SK-N-SH (cell line): ENCODE data around the gene ADRB2. TPM values are rescaled to one million over a fixed set of nuclear protein-coding genes. Genes with fewer than 3 reads are reported as not detected.

ENCODE experiments used
- CTCF ChIA-PET: fragments of 300-600, 350-600 bp; formaldehyde crosslinking; extraction: SDS; loops from one replicate; lab custom pipeline; 2021; lab: Yijun Ruan, JAX
- POLR2A ChIA-PET: fragments of 350-600 bp; sonication (Branson Sonifier 250); formaldehyde crosslinking; extraction: SDS; loops from one replicate; lab custom pipeline; 2020; ENCODE audit warnings: antibody characterized with exemption, inconsistent platforms; lab: Yijun Ruan, JAX
- DNase-seq: peaks from one replicate; pipeline ENCODE4 v3.0.0; 2012
- H2AFZ ChIP-seq: fragments of 200-600 bp; sonication (generic); 2 replicates; pipeline ENCODE4 v1.8.1; 2016; ENCODE audit warnings: antibody characterized with exemption, mild to moderate bottlenecking, low read depth
- H3F3A ChIP-seq: fragments of 200-600 bp; sonication (generic); replicated peaks from 2 replicates; pipeline ENCODE3; 2016; ENCODE audit warnings: antibody characterized with exemption, mild to moderate bottlenecking; ENCODE audit not compliant: insufficient read depth
- H3K27ac ChIP-seq, 2 experiments: fragments of 200-500 bp in 1 of 2; fragments of 200-600 bp in 1 of 2; sonication (Bioruptor generic) in 1 of 2; sonication (generic), shearing (Covaris generic) in 1 of 2; 2 replicates each; pipeline versions ENCODE4 v1.5.1 to v1.6.1; 2014 to 2016; ENCODE audit warnings: low read depth in 2 of 2, inconsistent platforms in 1 of 2, low read length in 1 of 2, mild to moderate bottlenecking in 1 of 2, mixed read lengths in 1 of 2
- H3K27me3 ChIP-seq: fragments of 200-600 bp; sonication (generic), shearing (Covaris generic); 2 replicates; pipeline ENCODE4 v1.6.1; 2016; ENCODE audit warnings: mixed run types; ENCODE audit not compliant: insufficient read depth
- H3K36me3 ChIP-seq, 2 experiments: fragments of 200-500 bp in 1 of 2; fragments of 200-600 bp in 1 of 2; sonication (Bioruptor generic) in 1 of 2; sonication (generic) in 1 of 2; replicated peaks in 1 of 2; 2 replicates each; pipeline versions ENCODE3 to v1.5.1; 2014 to 2016; ENCODE audit warnings: low read length in 1 of 2, mild to moderate bottlenecking in 1 of 2; ENCODE audit not compliant: insufficient read depth in 2 of 2, control insufficient read depth in 1 of 2
- H3K4me1 ChIP-seq, 2 experiments: fragments of 200-500 bp in 1 of 2; fragments of 200-600 bp in 1 of 2; sonication (Bioruptor generic) in 1 of 2; sonication (generic), shearing (Covaris generic) in 1 of 2; 2 replicates each; pipeline versions ENCODE4 v1.5.1 to v1.6.1; 2014 to 2016; ENCODE audit warnings: low read depth in 1 of 2, low read length in 1 of 2, mixed run types in 1 of 2; ENCODE audit not compliant: insufficient read depth in 2 of 2, control insufficient read depth in 1 of 2
- H3K4me2 ChIP-seq: fragments of 200-600 bp; sonication (generic), shearing (Covaris generic); 2 replicates; pipeline ENCODE4 v1.6.1; 2017; ENCODE audit warnings: mixed run types
- H3K4me3 ChIP-seq, 2 experiments: fragments of 200-500 bp in 1 of 2; fragments of 200-600 bp in 1 of 2; sonication (Bioruptor generic) in 1 of 2; sonication (generic), shearing (Covaris generic) in 1 of 2; 2 replicates each; pipeline versions ENCODE4 v1.5.1 to v1.8.1; 2014 to 2016; ENCODE audit warnings: low read depth in 2 of 2, inconsistent platforms in 1 of 2, low read length in 1 of 2, mild to moderate bottlenecking in 1 of 2, mixed read lengths in 1 of 2, moderate library complexity in 1 of 2
- H3K79me2 ChIP-seq: fragments of 200-600 bp; sonication (generic); 2 replicates; pipeline ENCODE4 v1.8.1; 2017; ENCODE audit warnings: mild to moderate bottlenecking; ENCODE audit not compliant: insufficient read depth
- H3K9ac ChIP-seq: fragments of 200-600 bp; sonication (generic); 2 replicates; pipeline ENCODE4 v1.6.1; 2017; ENCODE audit warnings: mixed run types
- H3K9me2 ChIP-seq: fragments of 200-600 bp; sonication (generic); 2 replicates; pipeline ENCODE4 v1.6.1; 2017; ENCODE audit warnings: mixed run types
- H3K9me3 ChIP-seq: fragments of 200-600 bp; sonication (generic); 2 replicates; pipeline ENCODE4 v1.6.1; 2017; ENCODE audit warnings: mixed run types, mild to moderate bottlenecking, moderate library complexity
- H4K20me1 ChIP-seq: fragments of 200-600 bp; sonication (generic); 2 replicates; pipeline ENCODE4 v1.6.1; 2017; ENCODE audit warnings: mild to moderate bottlenecking, mixed run types; ENCODE audit not compliant: insufficient read depth
- CTCF ChIP-seq: fragments of 200-600 bp; sonication (generic); IDR thresholded peaks from 2 replicates; pipeline ENCODE4 v1.6.1; 2017; ENCODE audit warnings: antibody characterized with exemption, mild to moderate bottlenecking, moderate library complexity
- ELF1 ChIP-seq: IDR thresholded peaks from 2 replicates; pipeline ENCODE4 v1.4.0; 2012
- EP300 ChIP-seq, 2 experiments: IDR thresholded peaks; 2 replicates each; pipeline versions ENCODE4 v1.4.0 to v1.6.1; 2012; ENCODE audit warnings: borderline replicate concordance in 1 of 2, low read depth in 1 of 2, low read length in 1 of 2
- FOSL2 ChIP-seq: IDR thresholded peaks from 2 replicates; pipeline ENCODE4 v1.4.0; 2012; ENCODE audit warnings: low read depth, mild to moderate bottlenecking, moderate library complexity, borderline replicate concordance
- FOXJ3 ChIP-seq: sonication (generic); formaldehyde crosslinking; IDR thresholded peaks from 2 replicates; pipeline ENCODE4 v1.5.1; 2020; ENCODE audit warnings: mild to moderate bottlenecking, missing genetic modification reagents
- MEF2A ChIP-seq: IDR thresholded peaks from 2 replicates; pipeline ENCODE4 v1.4.0; 2012; ENCODE audit warnings: low read depth, borderline replicate concordance
- NRF1 ChIP-seq: IDR thresholded peaks from 2 replicates; pipeline ENCODE4 v1.6.1; 2012; ENCODE audit warnings: low read depth, mild to moderate bottlenecking, low read length
- RCOR1 ChIP-seq: fragments of 150-350 bp; IDR thresholded peaks from 2 replicates; pipeline ENCODE4 v1.6.1; 2017; ENCODE audit warnings: antibody characterized with exemption, low read length
- RXRA ChIP-seq: IDR thresholded peaks from 2 replicates; pipeline ENCODE4 v1.4.0; 2012; ENCODE audit warnings: low read depth, mild to moderate bottlenecking, borderline replicate concordance
- SIN3A ChIP-seq: IDR thresholded peaks from 2 replicates; pipeline ENCODE4 v1.6.1; 2012; ENCODE audit warnings: low read depth, mild to moderate bottlenecking, low read length, moderate library complexity, borderline replicate concordance
- TAF1 ChIP-seq: IDR thresholded peaks from 2 replicates; pipeline ENCODE4 v1.6.1; 2012; ENCODE audit warnings: low read depth, mild to moderate bottlenecking, low read length, moderate library complexity, borderline replicate concordance
- USF2 ChIP-seq: fragments of 150-350 bp; IDR thresholded peaks from 2 replicates; pipeline ENCODE4 v1.6.1; 2017; ENCODE audit warnings: antibody characterized with exemption, low read length, low read depth, borderline replicate concordance
- WGBS: methylation state at CpG from one replicate; pipeline ENCODE4 v1.1.6; 2017; ENCODE audit warnings: low lambda C conversion rate; 5-methylcytosine and 5-hydroxymethylcytosine counted together
- polyA plus RNA-seq, 3 experiments: library from polyadenylated mRNA; depleted of rRNA; stranded (reverse); fragments of >200 nt; gene quantifications; 2 replicates each; pipeline ENCODE4 v1.2.3, GENCODE V29; 2012

Gene ADRB2
- polyA plus RNA-seq, 1 of the 3 experiments (the other 2 are of a cell fraction): 1.0 TPM

GRCh38 chr5:148844433-148845280 is 18.2 kb downstream of the ADRB2 start (continued):
- TF ChIP-seq CTCF (no peak), TAF1 (no peak), RXRA (no peak)

- no peak for DNase-seq
Measured at GRCh38 chr5:148846930-148847329, 20.5 kb downstream of the ADRB2 start.

GRCh38 chr5:148847456-148847855 is 21.0 kb downstream of the ADRB2 start:
- POLR2A ChIA-PET: no interaction called here
- Histone ChIP-seq H3K36me3 (no peaks in the 10 kb centered on the region), H3K9me3 (no peaks in the 10 kb centered on the region), H4K20me1 (no peaks in the 10 kb centered on the region), H3K4me3 (no peak overlapping the region), H3K9ac (no peak overlapping the region), H3F3A (no peaks in the 10 kb centered on the region), H2AFZ (no peak overlapping the region), H3K27ac (no peak overlapping the region), H3K4me1 (peaks cover 0 to 11% of the 10 kb centered on the region in 2 experiments; a peak in 2 of 4 replicates), H3K27me3 (no peaks in the 10 kb centered on the region), H3K4me2 (no peak overlapping the region), H3K79me2 (no peaks in the 10 kb centered on the region), H3K9me2 (no peaks in the 10 kb centered on the region)
- CTCF ChIA-PET: no interaction called here
- TF ChIP-seq NRF1: no peak
- TF ChIP-seq EP300 (IDR thresholded peaks at IDR 0.05; ENCODE audit: borderline replicate concordance in 1 of 2, low read depth in 1 of 2, low read length in 1 of 2): no peak
- no peak for TF ChIP-seq RCOR1
- TF ChIP-seq MEF2A: no peak
- no peak for TF ChIP-seq SIN3A
- no peak for TF ChIP-seq FOXJ3 (CRISPR knock-in tag)
- TF ChIP-seq ELF1: no peak
- TF ChIP-seq FOSL2: no peak
- WGBS: 64% methylated on average over 2 of the region's 2 CpGs
- DNase-seq: no peak

More at GRCh38 chr5:148846930-148847329, 20.5 kb downstream of the ADRB2 start:
- H3K9ac ChIP-seq: no peak overlapping the region
- no peaks in the 10 kb centered on the region for H3K36me3 ChIP-seq
- H3K79me2 ChIP-seq: no peaks in the 10 kb centered on the region
- no peaks in the 10 kb centered on the region for H3K9me3 ChIP-seq
- TF ChIP-seq FOSL2 (peak; percentile 16; the same call in 1 of the 2 replicates), USF2 (no peak), MEF2A (no peak)
- H3K4me2 ChIP-seq: no peak overlapping the region
- H3K4me1 ChIP-seq: peaks cover 0 to 11% of the 10 kb centered on the region in 2 experiments; a peak in 2 of 4 replicates
- no peak overlapping the region for H3K4me3 ChIP-seq
- H4K20me1 ChIP-seq: no peaks in the 10 kb centered on the region
- H3K27ac ChIP-seq: no peak overlapping the region
- H3K9me2 ChIP-seq: no peaks in the 10 kb centered on the region
- H3K27me3 ChIP-seq: no peaks in the 10 kb centered on the region
- ChIA-PET POLR2A (no interaction called here), CTCF (no interaction called here)
- H2AFZ ChIP-seq: no peak overlapping the region
- H3F3A ChIP-seq: no peaks in the 10 kb centered on the region
